IMR-90 (cell line): ENCODE data around the gene TMEM135. TPM values are rescaled to one million over a fixed set of nuclear protein-coding genes. Genes with fewer than 3 reads are reported as not detected.

Experiments
- ATAC-seq: fragments of 200-7000 bp; cut with Tn5 transposase; 2 replicates; pipeline ENCODE4 v1.9.1; 2020; ENCODE audit warnings: low read depth, mild to moderate bottlenecking, moderate library complexity
- BruUV-seq: library from RNA; stranded (reverse); fragments of 400-500 nt; replicated peaks from 2 replicates; lab custom pipeline; 2021; lab: Mats Ljungman, UMichigan
- CTCF ChIA-PET: fragments of 300-600 bp; formaldehyde crosslinking; extraction: SDS; loops from one replicate; lab custom pipeline; 2021; ENCODE audit warnings: antibody characterized with exemption; lab: Yijun Ruan, JAX
- POLR2A ChIA-PET: fragments of 300-600 bp; sonication (Branson Sonifier 250); formaldehyde crosslinking; loops from one replicate; lab custom pipeline; 2022; ENCODE audit warnings: antibody characterized with exemption; ENCODE audit not compliant: unreplicated experiment; lab: Charles Lee
- DNase-seq: peaks from one replicate; pipeline ENCODE4 v3.0.0; 2013
- H2AFZ ChIP-seq: replicated peaks from 2 replicates; pipeline ENCODE3; 2013; ENCODE audit warnings: low read length, mild to moderate bottlenecking; ENCODE audit not compliant: poor library complexity
- H2AK5ac ChIP-seq: 2 replicates; pipeline ENCODE4 v1.6.1; 2013; ENCODE audit warnings: low read depth, low read length, inconsistent platforms
- H2AK9ac ChIP-seq: replicated peaks from 2 replicates; pipeline ENCODE3; 2013; ENCODE audit warnings: mild to moderate bottlenecking, low read depth, low read length, moderate library complexity; ENCODE audit not compliant: poor library complexity
- H2BK120ac ChIP-seq: 2 replicates; pipeline ENCODE4 v1.6.1; 2013; ENCODE audit warnings: low read depth, low read length, inconsistent platforms
- H2BK15ac ChIP-seq: 3 replicates; pipeline ENCODE4 v1.6.1; 2013; ENCODE audit warnings: low read depth, low read length, inconsistent platforms
- H2BK20ac ChIP-seq: 2 replicates; pipeline ENCODE4 v1.6.1; 2013; ENCODE audit warnings: low read depth, mild to moderate bottlenecking, inconsistent platforms, low read length, moderate library complexity
- H2BK5ac ChIP-seq: 2 replicates; pipeline ENCODE4 v1.6.1; 2013; ENCODE audit warnings: mild to moderate bottlenecking, low read depth, low read length, inconsistent platforms; ENCODE audit not compliant: poor library complexity, severe bottlenecking
- H3K14ac ChIP-seq: replicated peaks from 2 replicates; pipeline ENCODE4 v1.6.1; 2013; ENCODE audit warnings: low read depth, low read length, inconsistent platforms
- H3K18ac ChIP-seq: 2 replicates; pipeline ENCODE4 v1.6.1; 2013; ENCODE audit warnings: low read depth, low read length, control low read depth
- H3K23ac ChIP-seq: 2 replicates; pipeline ENCODE4 v1.6.1; 2013; ENCODE audit warnings: low read depth, low read length, inconsistent platforms
- H3K27ac ChIP-seq: 2 replicates; pipeline ENCODE4 v1.5.1; 2013; ENCODE audit warnings: mild to moderate bottlenecking, control low read depth, low read length; ENCODE audit not compliant: insufficient read depth
- H3K27me3 ChIP-seq: 2 replicates; pipeline ENCODE4 v1.6.1; 2013; ENCODE audit warnings: low read length; ENCODE audit not compliant: control insufficient read depth, insufficient read depth
- H3K36me3 ChIP-seq: 2 replicates; pipeline ENCODE4 v1.6.1; 2013; ENCODE audit warnings: low read length, mixed read lengths; ENCODE audit not compliant: control insufficient read depth, insufficient read depth
- H3K4ac ChIP-seq: 2 replicates; pipeline ENCODE4 v1.6.1; 2013; ENCODE audit warnings: low read depth, low read length, inconsistent platforms
- H3K4me1 ChIP-seq: 2 replicates; pipeline ENCODE4 v1.6.1; 2013; ENCODE audit warnings: low read length, mixed read lengths; ENCODE audit not compliant: control insufficient read depth, insufficient read depth
- H3K4me2 ChIP-seq: 2 replicates; pipeline ENCODE4 v1.6.1; 2013; ENCODE audit warnings: low read depth, mild to moderate bottlenecking, control low read depth, low read length, moderate library complexity
- H3K4me3 ChIP-seq: 2 replicates; pipeline ENCODE4 v1.5.1; 2013; ENCODE audit warnings: low read depth, mild to moderate bottlenecking, control low read depth, low read length, moderate library complexity; ENCODE audit not compliant: insufficient read depth
- H3K56ac ChIP-seq: 2 replicates; pipeline ENCODE4 v1.6.1; 2013; ENCODE audit warnings: low read length, inconsistent platforms; ENCODE audit not compliant: insufficient read depth; ENCODE audit errors: extremely low read depth
- H3K79me1 ChIP-seq, 2 experiments: 2 replicates each; pipeline ENCODE4 v1.6.1; 2013; ENCODE audit warnings: low read length in 2 of 2, inconsistent platforms in 1 of 2, low read depth in 1 of 2
- H3K9ac ChIP-seq: 2 replicates; pipeline ENCODE4 v1.6.1; 2013; ENCODE audit warnings: low read depth, low read length, control low read depth
- H3K9me1 ChIP-seq: 2 replicates; pipeline ENCODE4 v1.6.1; 2013; ENCODE audit warnings: low read length, inconsistent platforms; ENCODE audit not compliant: insufficient read depth
- H3K9me3 ChIP-seq: 2 replicates; pipeline ENCODE4 v1.6.1; 2013; ENCODE audit warnings: low read length; ENCODE audit not compliant: control insufficient read depth, insufficient read depth
- H4K20me1 ChIP-seq: 2 replicates; pipeline ENCODE4 v1.6.1; 2013; ENCODE audit warnings: low read length, inconsistent platforms; ENCODE audit not compliant: insufficient read depth
- H4K5ac ChIP-seq: 2 replicates; pipeline ENCODE4 v1.6.1; 2013; ENCODE audit warnings: mild to moderate bottlenecking, low read depth, low read length, control low read depth
- H4K8ac ChIP-seq, 2 experiments: 2 replicates each; pipeline ENCODE4 v1.6.1; 2013; ENCODE audit warnings: low read depth in 2 of 2, low read length in 2 of 2, control low read depth in 1 of 2, inconsistent platforms in 1 of 2
- H4K91ac ChIP-seq: 2 replicates; pipeline ENCODE4 v1.6.1; 2013; ENCODE audit warnings: low read depth, low read length, inconsistent platforms; ENCODE audit not compliant: insufficient read depth
- BHLHE40 ChIP-seq: fragments of 150-350 bp; IDR thresholded peaks from 2 replicates; pipeline ENCODE4 v1.6.1; 2016; ENCODE audit warnings: mild to moderate bottlenecking, low read depth, low read length
- CEBPB ChIP-seq: IDR thresholded peaks from 2 replicates; pipeline ENCODE4 v1.6.1; 2012; ENCODE audit warnings: low read depth, low read length, improper control_type of control experiment
- CHD1 ChIP-seq: IDR thresholded peaks from 2 replicates; pipeline ENCODE4 v1.6.1; 2012; ENCODE audit warnings: low read depth, low read length, improper control_type of control experiment
- CTCF ChIP-seq: conservative IDR thresholded peaks from 2 replicates; pipeline ENCODE4 v1.5.1; 2012; ENCODE audit warnings: mild to moderate bottlenecking, low read depth, low read length, improper control_type of control experiment
- FOS ChIP-seq: fragments of 150-350 bp; IDR thresholded peaks from 2 replicates; pipeline ENCODE4 v1.6.1; 2016; ENCODE audit warnings: low read depth, low read length
- MAFK ChIP-seq: IDR thresholded peaks from 2 replicates; pipeline ENCODE4 v1.6.1; 2012; ENCODE audit warnings: low read depth, low read length, improper control_type of control experiment
- MAZ ChIP-seq: IDR thresholded peaks from 2 replicates; pipeline ENCODE4 v1.6.1; 2012; ENCODE audit warnings: low read depth, mild to moderate bottlenecking, low read length, improper control_type of control experiment, moderate library complexity, borderline replicate concordance
- MXI1 ChIP-seq: IDR thresholded peaks from 2 replicates; pipeline ENCODE4 v1.6.1; 2012; ENCODE audit warnings: low read depth, mild to moderate bottlenecking, low read length, moderate library complexity, borderline replicate concordance
- NFE2L2 ChIP-seq: fragments of 150-350 bp; IDR thresholded peaks from 2 replicates; pipeline ENCODE4 v1.6.1; 2016; ENCODE audit warnings: low read depth, mild to moderate bottlenecking, low read length
- POLR2A ChIP-seq: IDR thresholded peaks from 2 replicates; pipeline ENCODE4 v1.6.1; 2012; ENCODE audit warnings: mild to moderate bottlenecking, low read depth, low read length
- RAD21 ChIP-seq: IDR thresholded peaks from 2 replicates; pipeline ENCODE4 v1.6.1; 2012; ENCODE audit warnings: low read length, improper control_type of control experiment
- RCOR1 ChIP-seq: IDR thresholded peaks from 2 replicates; pipeline ENCODE4 v1.6.1; 2012; ENCODE audit warnings: mild to moderate bottlenecking, low read length, improper control_type of control experiment; ENCODE audit not compliant: insufficient replicate concordance
- RFX5 ChIP-seq: IDR thresholded peaks from 2 replicates; pipeline ENCODE4 v1.8.0; 2012; ENCODE audit warnings: low read depth, mild to moderate bottlenecking, low read length, moderate library complexity
- SMC3 ChIP-seq: fragments of 150-350 bp; IDR thresholded peaks from 2 replicates; pipeline ENCODE4 v1.6.1; 2016; ENCODE audit warnings: low read depth, mild to moderate bottlenecking, antibody characterized with exemption, low read length, moderate library complexity
- USF2 ChIP-seq: fragments of 150-350 bp; IDR thresholded peaks from 2 replicates; pipeline ENCODE4 v1.6.1; 2017; ENCODE audit warnings: mild to moderate bottlenecking, antibody characterized with exemption, low read length, low read depth
- WGBS, 2 experiments: methylation state at CpG; one replicate each; pipeline versions ENCODE4 v1.1.5 to v1.1.7; 2013; ENCODE audit warnings: missing lambda C conversion rate in 2 of 2; ENCODE audit not compliant: insufficient read length in 1 of 2; ENCODE audit errors: extremely low coverage in 2 of 2; 5-methylcytosine and 5-hydroxymethylcytosine counted together
- dilution Hi-C: fragments of 300-500 bp; cut with HindIII; formaldehyde crosslinking; loops from one replicate; pipeline ENCODE4 v1.14.3; 2018; ENCODE audit warnings: low sequenced_read_pairs; ENCODE audit not compliant: unreplicated experiment
- in situ Hi-C: fragments of 300-500 bp; cut with MboI; formaldehyde crosslinking; loops from 3 replicates; pipeline ENCODE4 v1.14.3; 2019; ENCODE audit warnings: low sequenced_read_pairs, inconsistent platforms, mixed read lengths
- intact Hi-C: fragments of 100-400 bp; cut with micrococcal nuclease; formaldehyde crosslinking; loops from 2 replicates; pipeline ENCODE4 v1.10.0; 2022
- polyA plus RNA-seq, 3 experiments: library from polyadenylated mRNA; depleted of rRNA; stranded (reverse); fragments of >200 nt; gene quantifications; 2 replicates each; pipeline ENCODE4 v1.2.3, GENCODE V29; 2012; ENCODE audit warnings: low replicate concordance in 1 of 3
- total RNA-seq: library from RNA; depleted of rRNA; stranded (reverse); fragments of >200 nt; gene quantifications from 2 replicates; pipeline ENCODE4 v1.2.3, GENCODE V29; 2012
- TF ChIP-seq, protein P1 (sequence below): fragments of 150-350 bp; IDR thresholded peaks from 2 replicates; pipeline ENCODE4 v1.6.1; 2016; ENCODE audit warnings: low read depth, mild to moderate bottlenecking, low read length, moderate library complexity, borderline replicate concordance

Gene TMEM135
- total and polyA plus RNA-seq, 2 of the 4 experiments (the other 2 are of a cell fraction) = 3.9 to 5.9 TPM

DNA sequence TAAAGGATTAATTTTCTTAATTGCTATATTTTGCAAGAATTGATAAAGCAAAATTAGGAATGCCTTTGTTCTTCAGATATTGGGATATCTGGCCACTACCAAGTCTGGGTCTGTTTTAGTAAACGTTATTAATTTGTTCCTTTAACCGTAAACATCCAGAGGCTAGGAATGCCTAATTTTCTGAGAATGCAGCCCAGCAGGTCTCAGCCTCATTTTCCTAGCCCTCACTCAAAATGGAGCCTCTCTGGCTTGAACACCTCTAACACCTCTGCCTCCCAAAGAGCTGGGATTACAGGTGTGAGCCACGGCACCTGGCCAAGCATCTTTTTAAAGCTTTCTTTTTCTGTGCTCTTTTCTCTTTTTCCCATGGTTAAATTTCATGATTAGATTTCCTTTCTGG lies 18.4 kb downstream of the TMEM135 start:
- H4K91ac ChIP-seq = no peak overlapping the region
- no peak overlapping the region for H3K14ac ChIP-seq
- H3K27me3 ChIP-seq = no peaks in the 10 kb centered on the region
- H4K8ac ChIP-seq = no peak overlapping the region
- intact Hi-C loops (no loop called here), dilution Hi-C loops (no loop called here), in situ Hi-C loops (no loop called here)
- no peak overlapping the region for H2BK5ac ChIP-seq
- H2BK15ac ChIP-seq = no peak overlapping the region
- no peak overlapping the region for H3K4ac ChIP-seq
- DNase-seq (no peak), ATAC-seq (no peak)
- no peaks in the 10 kb centered on the region for H3K36me3 ChIP-seq
- no peak overlapping the region for H2AFZ ChIP-seq
- no peak overlapping the region for H2AK5ac ChIP-seq
- no peak overlapping the region for H3K27ac ChIP-seq
- no peak overlapping the region for H2BK120ac ChIP-seq
- no peak overlapping the region for H3K9ac ChIP-seq
- ChIA-PET POLR2A (no interaction called here), CTCF (no interaction called here)
- H3K23ac ChIP-seq = no peak overlapping the region
- peaks cover 0 to 7% of the 10 kb centered on the region in 2 experiments; a peak in 2 of 4 replicates for H3K79me1 ChIP-seq
- no peaks in the 10 kb centered on the region for H3K9me3 ChIP-seq
- BruUV-seq = no TSS peak
- no peak overlapping the region for H2AK9ac ChIP-seq
- no peak overlapping the region for H2BK20ac ChIP-seq
- H3K4me1 ChIP-seq = no peaks in the 10 kb centered on the region
- TF ChIP-seq CEBPB (no peak), POLR2A (no peak), RAD21 (no peak), RCOR1 (no peak), FOS (no peak), MAFK (no peak), USF2 (no peak), NFE2L2 (no peak), CTCF (no peak), BHLHE40 (no peak), MXI1 (no peak), SMC3 (no peak), RFX5 (no peak), CHD1 (no peak), MAZ (no peak)
- TF ChIP-seq, protein P1, sequence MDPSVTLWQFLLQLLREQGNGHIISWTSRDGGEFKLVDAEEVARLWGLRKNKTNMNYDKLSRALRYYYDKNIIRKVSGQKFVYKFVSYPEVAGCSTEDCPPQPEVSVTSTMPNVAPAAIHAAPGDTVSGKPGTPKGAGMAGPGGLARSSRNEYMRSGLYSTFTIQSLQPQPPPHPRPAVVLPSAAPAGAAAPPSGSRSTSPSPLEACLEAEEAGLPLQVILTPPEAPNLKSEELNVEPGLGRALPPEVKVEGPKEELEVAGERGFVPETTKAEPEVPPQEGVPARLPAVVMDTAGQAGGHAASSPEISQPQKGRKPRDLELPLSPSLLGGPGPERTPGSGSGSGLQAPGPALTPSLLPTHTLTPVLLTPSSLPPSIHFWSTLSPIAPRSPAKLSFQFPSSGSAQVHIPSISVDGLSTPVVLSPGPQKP = no peak
- H3K4me2 ChIP-seq = no peak overlapping the region
- H4K5ac ChIP-seq = no peak overlapping the region
- H3K56ac ChIP-seq = no peak overlapping the region
- no peak overlapping the region for H3K18ac ChIP-seq
- no CpG with 5 or more reads among the region's 3 CpGs for WGBS, 2 experiments
- no peak overlapping the region for H3K4me3 ChIP-seq
- H3K9me1 ChIP-seq = no peaks in the 10 kb centered on the region; the same call in 1 of the 2 replicates
- no peaks in the 10 kb centered on the region for H4K20me1 ChIP-seq
